Measurements from ENCODE around the gene ZYX. TPM values are rescaled to one million over a fixed set of nuclear protein-coding genes. Genes with fewer than 3 reads are reported as not detected.

ZYX gene
- total and polyA plus RNA-seq, 2 donors from 2014 or later = 50.1 to 193 TPM

DNA sequence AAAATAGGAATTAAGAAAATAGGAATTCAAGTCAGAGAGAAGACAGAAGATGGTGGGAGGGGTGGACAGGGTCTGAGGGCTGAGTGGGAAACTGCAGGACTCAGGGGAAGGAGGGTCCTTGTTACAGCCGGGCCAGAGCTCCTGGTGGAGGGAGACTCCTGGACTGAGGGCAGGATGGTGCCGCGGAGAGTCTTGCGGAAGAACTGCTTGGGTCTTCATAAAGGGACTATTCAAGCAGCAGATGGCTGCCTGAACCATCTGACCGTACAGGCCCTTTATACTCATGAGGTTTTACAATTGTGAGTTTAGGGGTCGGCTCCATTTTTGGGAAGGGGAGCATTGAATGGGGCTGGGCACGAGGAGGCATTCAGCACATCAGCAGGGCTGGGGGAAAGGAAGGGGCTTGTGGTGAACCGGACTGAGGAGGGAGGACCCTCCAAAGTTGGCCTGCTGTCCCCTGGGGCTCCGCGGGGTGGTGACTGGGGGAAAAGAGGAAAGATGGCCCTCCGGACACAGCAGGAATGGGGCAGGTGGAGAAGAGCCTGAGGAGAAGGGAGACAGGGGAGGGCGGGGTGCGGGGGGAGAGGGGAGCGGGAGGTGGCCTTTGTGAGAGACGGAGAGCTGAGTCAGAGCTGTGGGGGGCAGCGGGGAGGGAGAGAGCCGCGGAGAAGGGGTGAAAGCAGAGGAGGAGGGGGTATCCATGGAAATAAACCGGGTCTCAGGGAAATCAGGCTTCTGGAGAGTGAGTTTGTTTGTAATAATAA, 20.2 kb upstream of the ZYX start:
- H3K4me3 ChIP-seq (ENCODE audit: low read length in 3 of 3) = no peak overlapping the region
- H3K9me3 ChIP-seq (ENCODE audit: control insufficient read depth in 2 of 3, insufficient read depth in 1 of 3, low read length in 3 of 3) = no peaks in the 10 kb centered on the region
- DNase-seq (peak in 2 of 5 donors; percentile 13 to 61), FAIRE-seq (no peak)
- no peak overlapping the region for H3K9ac ChIP-seq (ENCODE audit: low read length in 3 of 3)
- intact Hi-C loops (cut with DNase I) = no loop called here
- peaks cover 14% of the 10 kb centered on the region for H3K27me3 ChIP-seq (ENCODE audit: control insufficient read depth, insufficient read depth, low read length)
- H3K4me1 ChIP-seq (ENCODE audit: control insufficient read depth in 2 of 3, insufficient read depth in 2 of 3, low read depth in 1 of 3, low read length in 3 of 3) = peaks cover 0 to 2% (median 0%) of the 10 kb centered on the region in 3 donors
- H3K36me3 ChIP-seq (ENCODE audit: control insufficient read depth in 2 of 3, insufficient read depth in 3 of 3, low read length in 3 of 3) = no peaks in the 10 kb centered on the region
- TF ChIP-seq, protein P1, sequence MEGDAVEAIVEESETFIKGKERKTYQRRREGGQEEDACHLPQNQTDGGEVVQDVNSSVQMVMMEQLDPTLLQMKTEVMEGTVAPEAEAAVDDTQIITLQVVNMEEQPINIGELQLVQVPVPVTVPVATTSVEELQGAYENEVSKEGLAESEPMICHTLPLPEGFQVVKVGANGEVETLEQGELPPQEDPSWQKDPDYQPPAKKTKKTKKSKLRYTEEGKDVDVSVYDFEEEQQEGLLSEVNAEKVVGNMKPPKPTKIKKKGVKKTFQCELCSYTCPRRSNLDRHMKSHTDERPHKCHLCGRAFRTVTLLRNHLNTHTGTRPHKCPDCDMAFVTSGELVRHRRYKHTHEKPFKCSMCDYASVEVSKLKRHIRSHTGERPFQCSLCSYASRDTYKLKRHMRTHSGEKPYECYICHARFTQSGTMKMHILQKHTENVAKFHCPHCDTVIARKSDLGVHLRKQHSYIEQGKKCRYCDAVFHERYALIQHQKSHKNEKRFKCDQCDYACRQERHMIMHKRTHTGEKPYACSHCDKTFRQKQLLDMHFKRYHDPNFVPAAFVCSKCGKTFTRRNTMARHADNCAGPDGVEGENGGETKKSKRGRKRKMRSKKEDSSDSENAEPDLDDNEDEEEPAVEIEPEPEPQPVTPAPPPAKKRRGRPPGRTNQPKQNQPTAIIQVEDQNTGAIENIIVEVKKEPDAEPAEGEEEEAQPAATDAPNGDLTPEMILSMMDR (IDR thresholded peaks at IDR 0.05; ENCODE audit: borderline replicate concordance, extremely low read depth, insufficient read depth) = no peak
- H3K27ac ChIP-seq (ENCODE audit: low read depth in 2 of 2, low read length in 2 of 2) = no peak overlapping the region

- TF ChIP-seq, protein P1 (IDR thresholded peaks at IDR 0.05; ENCODE audit: borderline replicate concordance, extremely low read depth, insufficient read depth) = no peak
- Histone ChIP-seq H3K27ac (ENCODE audit: low read depth in 2 of 2, low read length in 2 of 2) (no peak overlapping the region), H3K9me3 (ENCODE audit: control insufficient read depth in 2 of 3, insufficient read depth in 1 of 3, low read length in 3 of 3) (no peaks in the 10 kb centered on the region), H3K36me3 (ENCODE audit: control insufficient read depth in 2 of 3, insufficient read depth in 3 of 3, low read length in 3 of 3) (no peaks in the 10 kb centered on the region), H3K27me3 (ENCODE audit: control insufficient read depth, insufficient read depth, low read length) (peaks cover 14% of the 10 kb centered on the region), H3K4me1 (ENCODE audit: control insufficient read depth in 2 of 3, insufficient read depth in 2 of 3, low read depth in 1 of 3, low read length in 3 of 3) (peaks cover 0 to 2% (median 0%) of the 10 kb centered on the region in 3 donors), H3K4me3 (ENCODE audit: low read length in 3 of 3) (no peak overlapping the region), H3K9ac (ENCODE audit: low read length in 3 of 3) (no peak overlapping the region)
- intact Hi-C loops (cut with DNase I) = no loop called here
- DNase-seq = peak in 3 of 5 donors; percentile 14 to 58 (median 27)
- FAIRE-seq = no peak
These were observed 19.5 kb upstream of the ZYX start for GRCh38 chr7:143361552-143362130.

GRCh38 chr7:143362131-143363015, 18.8 kb upstream of the ZYX start, which contains the start of gene FAM131B:
Gene FAM131B, minus strand, starts transcription at chr7:143362713. Its CDS starts 110 bp downstream, at chr7:143362603.
- FAIRE-seq (no peak), DNase-seq (peak in 4 of 5 donors; percentile 21 to 77 (median 52))
- Histone ChIP-seq H3K9ac (ENCODE audit: low read length in 3 of 3) (no peak within 1 kb of the TSS), H3K27me3 (ENCODE audit: control insufficient read depth, insufficient read depth, low read length) (peaks cover 14% of the 10 kb centered on the region), H3K27ac (ENCODE audit: low read depth in 2 of 2, low read length in 2 of 2) (no peak within 1 kb of the TSS), H3K9me3 (ENCODE audit: control insufficient read depth in 2 of 3, insufficient read depth in 1 of 3, low read length in 3 of 3) (no peaks in the 10 kb centered on the region), H3K36me3 (ENCODE audit: control insufficient read depth in 2 of 3, insufficient read depth in 3 of 3, low read length in 3 of 3) (no peaks in the 10 kb centered on the region), H3K4me1 (ENCODE audit: control insufficient read depth in 2 of 3, insufficient read depth in 2 of 3, low read depth in 1 of 3, low read length in 3 of 3) (peaks cover 0 to 2% (median 0%) of the 10 kb centered on the region in 3 donors), H3K4me3 (ENCODE audit: low read length in 3 of 3) (peak within 1 kb of the TSS; percentile 24 to 38 (median 37))
- TF ChIP-seq, protein P1 (IDR thresholded peaks at IDR 0.05; ENCODE audit: borderline replicate concordance, extremely low read depth, insufficient read depth) = no peak
- intact Hi-C loops (cut with DNase I) = no loop called here

All from kidney (tissue), 14 donors.